AG09309 (cell line): ENCODE results near the gene IRF2.
A peak's percentile ranks its signal among the peaks of the same experiment; 100 is the strongest.

Experiments
- DNase-seq: peaks from one replicate; pipeline ENCODE4 v3.0.0-alpha.2; 2010; ENCODE audit warnings: low read depth
- H3K4me3 ChIP-seq: 2 replicates; pipeline ENCODE4 v1.5.1; 2011; ENCODE audit warnings: mild to moderate bottlenecking, low read depth, low read length, moderate library complexity; ENCODE audit not compliant: control insufficient read depth
- TF ChIP-seq, protein P1 (sequence below): IDR thresholded peaks from 2 replicates; pipeline ENCODE4 v1.5.1; 2011; ENCODE audit warnings: mild to moderate bottlenecking, low read depth, low read length, inconsistent platforms; ENCODE audit not compliant: insufficient read depth, control insufficient read depth; ENCODE audit errors: missing control alignments

The IRF2 gene

DNA sequence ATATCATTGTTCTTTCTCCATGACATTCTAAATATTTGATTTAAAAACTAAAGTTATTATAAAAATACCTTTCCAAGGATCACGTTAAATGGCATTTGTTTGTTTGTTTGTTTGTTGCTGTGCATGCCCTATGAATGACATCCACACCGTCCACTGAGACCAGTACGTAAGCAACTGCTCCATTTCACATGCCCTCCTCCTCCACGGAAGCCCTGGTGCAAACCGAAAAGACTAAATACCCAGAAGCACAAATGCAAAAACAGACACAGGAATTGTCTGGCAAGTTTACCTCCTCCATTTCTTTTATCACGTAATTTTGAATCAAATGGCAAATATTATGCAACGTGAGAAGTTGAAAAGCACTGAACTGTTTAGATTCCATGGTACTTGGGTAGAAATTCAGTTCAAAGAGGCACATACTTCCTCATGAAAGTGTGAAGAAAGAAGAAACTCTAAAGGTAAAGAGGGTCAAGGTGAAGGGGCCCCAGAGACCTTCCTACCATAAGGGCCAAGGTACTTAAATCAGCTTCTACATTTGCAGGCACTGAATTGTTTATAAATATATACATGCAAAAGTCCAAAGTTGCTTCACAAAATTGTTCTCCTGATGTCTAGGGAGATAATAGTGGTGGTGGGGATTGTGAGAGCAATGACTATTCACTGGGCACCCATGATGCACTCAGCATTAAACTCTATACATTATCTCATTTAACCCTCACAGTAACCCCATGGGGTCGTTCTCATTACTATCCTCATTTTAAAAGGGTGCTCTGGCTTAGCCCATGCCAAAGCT lies 23.4 kb downstream of the IRF2 start:
- no peak overlapping the region for H3K4me3 ChIP-seq
- no peak for DNase-seq
- TF ChIP-seq, protein P1, sequence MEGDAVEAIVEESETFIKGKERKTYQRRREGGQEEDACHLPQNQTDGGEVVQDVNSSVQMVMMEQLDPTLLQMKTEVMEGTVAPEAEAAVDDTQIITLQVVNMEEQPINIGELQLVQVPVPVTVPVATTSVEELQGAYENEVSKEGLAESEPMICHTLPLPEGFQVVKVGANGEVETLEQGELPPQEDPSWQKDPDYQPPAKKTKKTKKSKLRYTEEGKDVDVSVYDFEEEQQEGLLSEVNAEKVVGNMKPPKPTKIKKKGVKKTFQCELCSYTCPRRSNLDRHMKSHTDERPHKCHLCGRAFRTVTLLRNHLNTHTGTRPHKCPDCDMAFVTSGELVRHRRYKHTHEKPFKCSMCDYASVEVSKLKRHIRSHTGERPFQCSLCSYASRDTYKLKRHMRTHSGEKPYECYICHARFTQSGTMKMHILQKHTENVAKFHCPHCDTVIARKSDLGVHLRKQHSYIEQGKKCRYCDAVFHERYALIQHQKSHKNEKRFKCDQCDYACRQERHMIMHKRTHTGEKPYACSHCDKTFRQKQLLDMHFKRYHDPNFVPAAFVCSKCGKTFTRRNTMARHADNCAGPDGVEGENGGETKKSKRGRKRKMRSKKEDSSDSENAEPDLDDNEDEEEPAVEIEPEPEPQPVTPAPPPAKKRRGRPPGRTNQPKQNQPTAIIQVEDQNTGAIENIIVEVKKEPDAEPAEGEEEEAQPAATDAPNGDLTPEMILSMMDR = no peak

- H3K4me3 ChIP-seq = no peak overlapping the region
These were observed 24.3 kb downstream of the IRF2 start for GRCh38 chr4:184450045-184450444.

GRCh38 chr4:184448821-184449220 lies 25.5 kb downstream of the IRF2 start:
- peak; percentile 34 for DNase-seq
- H3K4me3 ChIP-seq = peak overlapping the region; percentile 15
- TF ChIP-seq, protein P1 = no peak

More at GRCh38 chr4:184450045-184450444, 24.3 kb downstream of the IRF2 start:
- peak; percentile 56 for DNase-seq
- TF ChIP-seq, protein P1 = no peak

GRCh38 chr4:184448141-184448540 lies 26.2 kb downstream of the IRF2 start:
- TF ChIP-seq, protein P1 = no peak
- H3K4me3 ChIP-seq = no peak overlapping the region
- DNase-seq = no peak

DNA sequence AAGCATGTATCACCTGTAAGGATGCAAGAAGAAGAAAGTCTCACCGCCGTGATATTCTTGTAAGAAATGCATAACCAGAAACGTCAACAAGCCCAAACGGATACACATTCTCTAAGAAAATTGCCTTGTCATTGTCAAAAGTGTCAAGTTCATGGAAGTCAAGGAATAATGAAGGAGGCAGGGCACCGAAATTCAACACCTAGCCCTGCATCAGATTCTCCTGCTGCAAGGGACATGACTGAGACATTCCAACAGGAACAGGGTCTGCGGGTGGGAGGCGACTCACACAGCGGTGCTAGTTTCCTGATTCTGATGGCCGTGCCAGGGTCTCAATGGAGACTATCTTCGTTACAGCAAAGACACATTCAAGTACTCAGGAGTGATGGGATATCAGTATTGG lies 26.7 kb downstream of the IRF2 start:
- no peak for DNase-seq
- TF ChIP-seq, protein P1 = no peak
- H3K4me3 ChIP-seq = no peak overlapping the region

DNA sequence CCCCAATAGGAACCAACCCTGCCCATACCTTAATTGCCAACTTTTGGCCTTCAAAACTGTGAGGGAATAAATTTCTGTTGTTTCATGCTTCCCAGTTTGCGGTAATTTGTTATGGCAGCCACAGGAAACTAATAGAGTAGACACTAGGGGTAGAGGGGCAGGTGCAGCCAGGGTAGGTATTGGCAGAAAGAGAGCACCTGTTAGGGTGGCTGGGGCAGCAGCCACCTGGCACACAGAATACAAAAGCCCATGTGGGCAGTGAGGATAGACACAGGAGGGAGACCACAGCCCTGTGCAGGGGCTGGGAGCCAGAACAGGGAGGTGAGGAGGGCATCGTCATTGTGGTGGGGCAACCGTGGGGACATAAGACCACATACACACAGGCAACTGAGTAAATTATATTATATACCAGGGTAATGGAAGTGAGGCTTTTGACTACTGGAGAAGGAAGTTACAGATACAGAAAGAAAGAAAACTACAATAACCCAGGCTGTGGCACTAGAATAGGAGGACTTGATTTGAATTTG lies 28.2 kb downstream of the IRF2 start:
- no peak for DNase-seq
- TF ChIP-seq, protein P1 = no peak
- H3K4me3 ChIP-seq = no peak overlapping the region
